ENCODE measurements around the gene NKAIN4. TPM values are rescaled to one million over a fixed set of nuclear protein-coding genes. Genes with fewer than 3 reads are reported as not detected.
"Not testable (repeated sequence)": the region's sequence is repeated elsewhere in the genome, so short reads cannot be mapped to it uniquely, and the experiment has no call there.

Gene NKAIN4
- total and polyA plus RNA-seq, 12 donors, result 0.15 to 2.8 (median 0.36) TPM; not detected in 6

- peaks cover 0 to 5% of the 10 kb centered on the region in 2 donors for H3K4me1 ChIP-seq (replicated peaks in 1 of 2)
Measured at GRCh38 chr20:63222541-63222940, 31.7 kb downstream of the NKAIN4 start.

GRCh38 chr20:63221400-63222053 is 32.7 kb downstream of the NKAIN4 start:
- H3K4me1 ChIP-seq (replicated peaks in 1 of 2); H3K27ac ChIP-seq; H3K36me3 ChIP-seq (replicated peaks in 1 of 2); H3K9me3 ChIP-seq (replicated peaks in 1 of 3); H3K4me3 ChIP-seq; DNase-seq; H3K27me3 ChIP-seq; intact Hi-C loops (cut with DNase I): not testable (repeated sequence)
- 62 to 78% (median 73%) methylated on average over 4 to 12 of the region's 12 CpGs for WGBS, 4 donors

More at GRCh38 chr20:63222541-63222940, 31.7 kb downstream of the NKAIN4 start:
- WGBS, 4 donors, result 52 to 73% (median 60%) methylated on average over 5 to 7 of the region's 7 CpGs
- H3K27ac ChIP-seq, result no peak overlapping the region
- intact Hi-C loops (cut with DNase I), result no loop called here
- no peaks in the 10 kb centered on the region for H3K9me3 ChIP-seq (replicated peaks in 1 of 3)
- no peaks in the 10 kb centered on the region for H3K27me3 ChIP-seq
- DNase-seq, result no peak
- no peak for TF ChIP-seq CTCF (IDR thresholded peaks at IDR 0.05)
- TF ChIP-seq POLR2A (IDR thresholded peaks at IDR 0.05), result no peak
- H3K36me3 ChIP-seq (replicated peaks in 1 of 2), result no peaks in the 10 kb centered on the region
- H3K4me3 ChIP-seq, result no peak overlapping the region

DNA sequence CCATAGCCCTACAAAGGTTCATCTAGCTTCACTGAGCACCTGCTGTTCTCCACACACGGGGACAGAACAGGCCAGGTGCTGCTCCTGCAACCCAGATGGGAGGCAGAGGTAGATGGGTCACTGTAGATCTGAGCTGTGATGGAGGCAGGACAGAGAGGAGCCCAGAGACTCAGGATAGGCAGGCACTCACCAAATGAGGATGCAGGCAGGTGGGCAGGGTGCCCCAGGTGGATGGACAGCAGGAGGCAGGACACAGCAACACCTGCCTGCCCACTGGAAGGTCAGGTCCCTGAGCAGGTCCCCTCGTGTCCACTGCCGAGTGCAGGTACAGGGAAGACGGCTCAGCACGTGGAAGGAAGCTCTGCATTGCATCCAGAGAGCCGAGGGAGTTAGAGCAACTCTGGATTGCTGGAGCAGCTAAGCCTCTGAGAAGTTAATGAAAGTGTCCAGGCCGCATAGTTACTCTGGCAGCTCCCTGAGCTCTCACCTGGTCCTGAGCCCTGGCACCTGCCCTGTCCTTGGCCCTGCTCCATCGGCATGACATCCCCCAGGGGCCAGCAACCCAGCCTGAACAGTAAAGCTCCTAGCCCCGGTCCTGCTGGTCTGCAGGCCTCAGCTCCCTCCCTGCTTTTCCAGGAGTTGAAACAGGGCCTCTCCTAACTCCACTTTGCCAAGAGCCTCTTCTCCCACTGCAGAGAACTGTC is 33.4 kb downstream of the NKAIN4 start:
- Histone ChIP-seq H3K9me3 (replicated peaks in 1 of 3) (no peaks in the 10 kb centered on the region), H3K27me3 (no peaks in the 10 kb centered on the region), H3K4me1 (replicated peaks in 1 of 2) (peaks cover 0 to 5% of the 10 kb centered on the region in 2 donors), H3K27ac (no peak overlapping the region), H3K36me3 (replicated peaks in 1 of 2) (no peaks in the 10 kb centered on the region), H3K4me3 (no peak overlapping the region)
- WGBS, 4 donors, result 55 to 89% (median 58%) methylated on average over 1 to 9 of the region's 9 CpGs
- intact Hi-C loops (cut with DNase I), result no loop called here
- no peak for DNase-seq
- no peak for TF ChIP-seq POLR2A (IDR thresholded peaks at IDR 0.05)

DNA sequence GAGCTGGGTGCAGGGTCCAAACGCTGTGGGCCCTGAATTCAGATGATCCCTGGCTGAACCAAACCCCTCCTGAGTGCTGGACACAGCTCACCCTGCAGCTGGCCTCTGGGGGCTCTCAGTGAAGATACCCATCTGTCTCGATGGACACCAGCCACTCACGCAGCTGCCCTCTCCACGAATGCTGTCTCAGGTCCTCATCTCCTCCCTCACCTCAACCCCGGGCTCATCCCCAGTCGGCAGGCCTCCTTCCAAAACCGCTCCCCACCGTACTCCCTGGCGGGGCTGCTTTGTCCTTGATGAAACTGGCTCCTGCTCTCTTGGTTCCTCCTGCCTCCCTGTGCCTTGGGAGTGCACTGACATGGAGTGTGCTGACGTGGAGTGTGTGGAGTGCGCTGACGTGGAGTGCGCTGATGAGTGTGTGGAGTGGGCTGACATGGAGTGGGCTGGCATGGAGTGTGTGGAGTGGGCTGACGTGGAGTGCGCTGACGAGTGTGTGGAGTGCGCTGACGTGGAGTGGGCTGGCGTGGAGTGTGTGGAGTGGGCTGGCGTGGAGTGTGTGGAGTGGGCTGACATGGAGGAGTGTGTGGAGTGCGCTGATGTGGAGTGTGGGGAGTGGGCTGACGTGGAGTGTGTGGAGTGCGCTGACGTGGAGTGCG is 34.3 kb downstream of the NKAIN4 start:
- TF ChIP-seq CTCF (IDR thresholded peaks at IDR 0.05) (no peak), POLR2A (IDR thresholded peaks at IDR 0.05) (no peak)
- DNase-seq, result no peak
- no peaks in the 10 kb centered on the region for H3K27me3 ChIP-seq
- intact Hi-C loops (cut with DNase I), result no loop called here
- H3K9me3 ChIP-seq (replicated peaks in 1 of 3), result no peaks in the 10 kb centered on the region
- H3K36me3 ChIP-seq (replicated peaks in 1 of 2), result no peaks in the 10 kb centered on the region
- H3K4me3 ChIP-seq, result no peak overlapping the region
- no peak overlapping the region for H3K27ac ChIP-seq
- WGBS, 4 donors, result 65 to 75% (median 67%) methylated on average over 24 to 25 of the region's 25 CpGs
- peaks cover 2 to 8% of the 10 kb centered on the region in 2 donors for H3K4me1 ChIP-seq (replicated peaks in 1 of 2)

GRCh38 chr20:63219447-63219821 is 34.8 kb downstream of the NKAIN4 start:
- H3K27ac ChIP-seq, result no peak overlapping the region
- TF ChIP-seq POLR2A (IDR thresholded peaks at IDR 0.05) (no peak), CTCF (IDR thresholded peaks at IDR 0.05) (no peak)
- no peak overlapping the region for H3K4me3 ChIP-seq
- no peaks in the 10 kb centered on the region for H3K36me3 ChIP-seq (replicated peaks in 1 of 2)
- no peaks in the 10 kb centered on the region for H3K9me3 ChIP-seq (replicated peaks in 1 of 3)
- WGBS, 4 donors, result 64 to 80% (median 71%) methylated on average over 2 to 8 of the region's 8 CpGs
- no peak for DNase-seq
- intact Hi-C loops (cut with DNase I), result no loop called here
- peaks cover 6 to 8% of the 10 kb centered on the region in 2 donors for H3K4me1 ChIP-seq (replicated peaks in 1 of 2)
- no peaks in the 10 kb centered on the region for H3K27me3 ChIP-seq

Data from adrenal gland (tissue), 12 donors.